HepG2 (cell line): Measurements from ENCODE around the gene SCFD1. TPM values are rescaled to one million over a fixed set of nuclear protein-coding genes. Genes with fewer than 3 reads are reported as not detected.

Experiments
- BORCS8-MEF2B ChIP-seq: sonication (generic); formaldehyde crosslinking; IDR thresholded peaks from 2 replicates; pipeline ENCODE4 v1.8.0; 2022; ENCODE audit warnings: mild to moderate bottlenecking, missing genetic modification reagents
- CHD4 ChIP-seq: fragments of 200-600 bp; sonication (generic); IDR thresholded peaks from 2 replicates; pipeline ENCODE4 v1.7.0; 2017; ENCODE audit warnings: mild to moderate bottlenecking, low read length, borderline replicate concordance
- ELF3 ChIP-seq: IDR thresholded peaks from 2 replicates; pipeline ENCODE4 v1.6.1; 2016; ENCODE audit warnings: missing genetic modification reagents, missing compliant biosample characterization
- HNRNPH1 ChIP-seq: fragments of 200-400 bp; formaldehyde crosslinking; optimal IDR thresholded peaks from 2 replicates; pipeline ENCODE3; 2017; ENCODE audit warnings: mild to moderate bottlenecking, low read depth, low read length
- KLF16 ChIP-seq, 2 experiments: sonication (generic) in 1 of 2; formaldehyde crosslinking in 1 of 2; IDR thresholded peaks; 2 replicates each; pipeline versions ENCODE4 v1.6.1 to v1.8.0; 2016 to 2023; ENCODE audit warnings: missing genetic modification reagents in 2 of 2, missing compliant biosample characterization in 1 of 2
- NFE2L1 ChIP-seq: sonication (generic); formaldehyde crosslinking; IDR thresholded peaks from 2 replicates; pipeline ENCODE4 v1.4.0; 2020; ENCODE audit warnings: missing genetic modification reagents, mild to moderate bottlenecking, borderline replicate concordance
- PBX3 ChIP-seq: sonication (generic); formaldehyde crosslinking; IDR thresholded peaks from 2 replicates; pipeline ENCODE4 v1.8.1; 2023; ENCODE audit warnings: missing genetic modification reagents, inconsistent platforms, borderline replicate concordance
- PHF8 ChIP-seq: sonication (generic); formaldehyde crosslinking; IDR thresholded peaks from 2 replicates; pipeline ENCODE4 v1.5.0; 2020; ENCODE audit warnings: missing genetic modification reagents
- SMAD1 ChIP-seq: sonication (generic); formaldehyde crosslinking; IDR thresholded peaks from 2 replicates; pipeline ENCODE4 v1.4.0; 2020; ENCODE audit warnings: missing genetic modification reagents, low read depth, mild to moderate bottlenecking, borderline replicate concordance
- SMARCE1 ChIP-seq: fragments of 450-650 bp; IDR thresholded peaks from 2 replicates; pipeline ENCODE4 v1.6.1; 2017; ENCODE audit warnings: borderline replicate concordance
- THYN1 ChIP-seq: sonication (generic); formaldehyde crosslinking; IDR thresholded peaks from 2 replicates; pipeline ENCODE4 v1.8.1; 2023; ENCODE audit warnings: low read depth, mild to moderate bottlenecking, moderate library complexity, missing genetic modification reagents, borderline replicate concordance
- ZNF235 ChIP-seq: sonication (generic); formaldehyde crosslinking; IDR thresholded peaks from 2 replicates; pipeline ENCODE4 v1.8.1; 2023; ENCODE audit warnings: mild to moderate bottlenecking, missing genetic modification reagents, borderline replicate concordance
- ZNF329 ChIP-seq: sonication (generic); formaldehyde crosslinking; IDR thresholded peaks from 2 replicates; pipeline ENCODE4 v1.9.0; 2021; ENCODE audit warnings: low read depth, mild to moderate bottlenecking, missing genetic modification reagents
- ZNF382 ChIP-seq: sonication (generic); formaldehyde crosslinking; IDR thresholded peaks from 2 replicates; pipeline ENCODE4 v1.5.0; 2020; ENCODE audit warnings: missing genetic modification reagents, mild to moderate bottlenecking, borderline replicate concordance
- ZNF468 ChIP-seq: sonication (generic); formaldehyde crosslinking; IDR thresholded peaks from 2 replicates; pipeline ENCODE4 v1.8.0; 2022; ENCODE audit warnings: mild to moderate bottlenecking, moderate library complexity, missing genetic modification reagents
- ZNF510 ChIP-seq: sonication (generic); formaldehyde crosslinking; IDR thresholded peaks from 2 replicates; pipeline ENCODE4 v1.4.0; 2020; ENCODE audit warnings: low read depth, mild to moderate bottlenecking, missing genetic modification reagents
- ZNF672 ChIP-seq: sonication (generic); formaldehyde crosslinking; IDR thresholded peaks from 2 replicates; pipeline ENCODE4 v1.8.1; 2022; ENCODE audit warnings: missing genetic modification reagents
- ZSCAN30 ChIP-seq: sonication (generic); formaldehyde crosslinking; IDR thresholded peaks from 2 replicates; pipeline ENCODE4 v1.5.0; 2020; ENCODE audit warnings: mild to moderate bottlenecking, missing genetic modification reagents
- polyA plus RNA-seq, 8 experiments: library from polyadenylated mRNA; depleted of rRNA in 3 of 8; stranded (reverse) in 7 of 8; unstranded in 1 of 8; fragments of >200 nt; fragmentation: Illumina TruSeq in 4 of 8; extraction: Trizol in 4 of 8; gene quantifications; 2 replicates each; pipeline versions ENCODE4 v1.2.1 to v1.2.3, GENCODE V29; 2011 to 2016; ENCODE audit warnings: low read depth in 4 of 8, missing spikeins in 1 of 8, mixed read lengths in 1 of 8; ENCODE audit not compliant: insufficient read depth in 1 of 8
- total RNA-seq, 5 experiments: library from RNA; depleted of rRNA; stranded (reverse); fragments of >200 nt; fragmentation: Illumina TruSeq; extraction: Trizol; gene quantifications; 2 replicates each; pipeline ENCODE4 v1.2.3, GENCODE V29; 2016; ENCODE audit warnings: low read depth in 1 of 5
- TF ChIP-seq, protein P1 (sequence below): sonication (generic); formaldehyde crosslinking; IDR thresholded peaks from 2 replicates; pipeline ENCODE4 v1.5.0; 2020; ENCODE audit warnings: mild to moderate bottlenecking, missing genetic modification reagents, moderate library complexity
- TF ChIP-seq, protein P2 (sequence below): sonication (generic); formaldehyde crosslinking; IDR thresholded peaks from 2 replicates; pipeline ENCODE4 v1.4.0; 2020; ENCODE audit warnings: missing genetic modification reagents, mild to moderate bottlenecking, borderline replicate concordance
- TF ChIP-seq, protein P3 (sequence below): sonication (generic); formaldehyde crosslinking; IDR thresholded peaks from 2 replicates; pipeline ENCODE4 v1.5.1; 2020; ENCODE audit warnings: mild to moderate bottlenecking, missing genetic modification reagents
- TF ChIP-seq, protein P4 (sequence below): IDR thresholded peaks from 2 replicates; pipeline ENCODE4 v1.6.1; 2018; ENCODE audit warnings: missing genetic modification reagents, mild to moderate bottlenecking, missing compliant biosample characterization

Gene SCFD1
- total and polyA plus RNA-seq, 2 of the 13 experiments (the other 11 are each of a cell fraction or from before 2014, with no cell fraction given) = 235 to 256 TPM

- TF ChIP-seq ZNF672 (CRISPR knock-in tag) = no peak
- TF ChIP-seq ELF3 (CRISPR knock-in tag) = no peak
- TF ChIP-seq HNRNPH1 = no peak
- TF ChIP-seq, protein P1, sequence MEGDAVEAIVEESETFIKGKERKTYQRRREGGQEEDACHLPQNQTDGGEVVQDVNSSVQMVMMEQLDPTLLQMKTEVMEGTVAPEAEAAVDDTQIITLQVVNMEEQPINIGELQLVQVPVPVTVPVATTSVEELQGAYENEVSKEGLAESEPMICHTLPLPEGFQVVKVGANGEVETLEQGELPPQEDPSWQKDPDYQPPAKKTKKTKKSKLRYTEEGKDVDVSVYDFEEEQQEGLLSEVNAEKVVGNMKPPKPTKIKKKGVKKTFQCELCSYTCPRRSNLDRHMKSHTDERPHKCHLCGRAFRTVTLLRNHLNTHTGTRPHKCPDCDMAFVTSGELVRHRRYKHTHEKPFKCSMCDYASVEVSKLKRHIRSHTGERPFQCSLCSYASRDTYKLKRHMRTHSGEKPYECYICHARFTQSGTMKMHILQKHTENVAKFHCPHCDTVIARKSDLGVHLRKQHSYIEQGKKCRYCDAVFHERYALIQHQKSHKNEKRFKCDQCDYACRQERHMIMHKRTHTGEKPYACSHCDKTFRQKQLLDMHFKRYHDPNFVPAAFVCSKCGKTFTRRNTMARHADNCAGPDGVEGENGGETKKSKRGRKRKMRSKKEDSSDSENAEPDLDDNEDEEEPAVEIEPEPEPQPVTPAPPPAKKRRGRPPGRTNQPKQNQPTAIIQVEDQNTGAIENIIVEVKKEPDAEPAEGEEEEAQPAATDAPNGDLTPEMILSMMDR = no peak
- TF ChIP-seq, protein P2, sequence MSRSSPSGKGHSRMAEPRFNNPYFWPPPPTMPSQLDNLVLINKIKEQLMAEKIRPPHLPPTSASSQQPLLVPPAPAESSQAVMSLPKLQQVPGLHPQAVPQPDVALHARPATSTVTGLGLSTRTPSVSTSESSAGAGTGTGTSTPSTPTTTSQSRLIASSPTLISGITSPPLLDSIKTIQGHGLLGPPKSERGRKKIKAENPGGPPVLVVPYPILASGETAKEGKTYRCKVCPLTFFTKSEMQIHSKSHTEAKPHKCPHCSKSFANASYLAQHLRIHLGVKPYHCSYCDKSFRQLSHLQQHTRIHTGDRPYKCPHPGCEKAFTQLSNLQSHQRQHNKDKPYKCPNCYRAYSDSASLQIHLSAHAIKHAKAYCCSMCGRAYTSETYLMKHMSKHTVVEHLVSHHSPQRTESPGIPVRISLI (CRISPR knock-in tag) = peak; percentile 13; the same call in 1 of the 2 replicates
- no peak for TF ChIP-seq ZNF382 (CRISPR knock-in tag)
- TF ChIP-seq CHD4 = no peak
- TF ChIP-seq, protein P3, sequence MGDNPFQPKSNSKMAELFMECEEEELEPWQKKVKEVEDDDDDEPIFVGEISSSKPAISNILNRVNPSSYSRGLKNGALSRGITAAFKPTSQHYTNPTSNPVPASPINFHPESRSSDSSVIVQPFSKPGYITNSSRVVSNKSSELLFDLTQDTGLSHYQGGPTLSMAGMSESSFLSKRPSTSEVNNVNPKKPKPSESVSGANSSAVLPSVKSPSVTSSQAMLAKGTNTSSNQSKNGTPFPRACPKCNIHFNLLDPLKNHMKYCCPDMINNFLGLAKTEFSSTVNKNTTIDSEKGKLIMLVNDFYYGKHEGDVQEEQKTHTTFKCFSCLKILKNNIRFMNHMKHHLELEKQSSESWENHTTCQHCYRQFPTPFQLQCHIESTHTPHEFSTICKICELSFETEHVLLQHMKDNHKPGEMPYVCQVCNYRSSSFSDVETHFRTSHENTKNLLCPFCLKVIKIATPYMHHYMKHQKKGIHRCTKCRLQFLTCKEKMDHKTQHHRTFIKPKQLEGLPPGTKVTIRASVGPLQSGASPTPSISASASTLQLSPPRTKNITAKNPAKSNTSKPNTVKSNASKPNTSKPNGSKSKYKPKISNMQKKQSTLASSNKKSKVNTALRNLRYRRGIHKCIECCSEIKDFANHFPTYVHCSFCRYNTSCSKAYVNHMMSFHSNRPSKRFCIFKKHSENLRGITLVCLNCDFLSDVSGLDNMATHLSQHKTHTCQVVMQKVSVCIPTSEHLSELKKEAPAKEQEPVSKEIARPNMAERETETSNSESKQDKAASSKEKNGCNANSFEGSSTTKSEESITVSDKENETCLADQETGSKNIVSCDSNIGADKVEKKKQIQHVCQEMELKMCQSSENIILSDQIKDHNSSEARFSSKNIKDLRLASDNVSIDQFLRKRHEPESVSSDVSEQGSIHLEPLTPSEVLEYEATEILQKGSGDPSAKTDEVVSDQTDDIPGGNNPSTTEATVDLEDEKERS (CRISPR knock-in tag) = peak; percentile 80; the same call in 1 of the 2 replicates
- no peak for TF ChIP-seq ZNF235 (CRISPR knock-in tag)
- no peak for TF ChIP-seq PHF8
- no peak for TF ChIP-seq NFE2L1
- no peak for TF ChIP-seq ZSCAN30 (CRISPR knock-in tag)
- no peak for TF ChIP-seq ZNF329 (CRISPR knock-in tag)
- no peak for TF ChIP-seq KLF16 (CRISPR knock-in tag; IDR thresholded peaks at IDR 0.05)
- TF ChIP-seq, protein P4, sequence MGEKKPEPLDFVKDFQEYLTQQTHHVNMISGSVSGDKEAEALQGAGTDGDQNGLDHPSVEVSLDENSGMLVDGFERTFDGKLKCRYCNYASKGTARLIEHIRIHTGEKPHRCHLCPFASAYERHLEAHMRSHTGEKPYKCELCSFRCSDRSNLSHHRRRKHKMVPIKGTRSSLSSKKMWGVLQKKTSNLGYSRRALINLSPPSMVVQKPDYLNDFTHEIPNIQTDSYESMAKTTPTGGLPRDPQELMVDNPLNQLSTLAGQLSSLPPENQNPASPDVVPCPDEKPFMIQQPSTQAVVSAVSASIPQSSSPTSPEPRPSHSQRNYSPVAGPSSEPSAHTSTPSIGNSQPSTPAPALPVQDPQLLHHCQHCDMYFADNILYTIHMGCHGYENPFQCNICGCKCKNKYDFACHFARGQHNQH (CRISPR knock-in tag) = no peak
- TF ChIP-seq THYN1 (CRISPR knock-in tag) = 0 out of 2 replicates have a peak, but pooled peaks have one; percentile 10
- TF ChIP-seq ZNF510 = no peak
- no peak for TF ChIP-seq PBX3 (CRISPR knock-in tag)
- TF ChIP-seq ZNF468 (CRISPR knock-in tag) = peak; percentile 33; the same call in 1 of the 2 replicates
- TF ChIP-seq SMARCE1 = no peak
- no peak for TF ChIP-seq BORCS8-MEF2B (CRISPR knock-in tag)
- TF ChIP-seq SMAD1 = peak; percentile 6; the same call in 1 of the 2 replicates
These were observed 672 bp upstream of the SCFD1 start (continued) for GRCh38 chr14:30621354-30621939.
